ENCODE measurements around the gene CAMK2B. TPM values are rescaled to one million over a fixed set of nuclear protein-coding genes. Genes with fewer than 3 reads are reported as not detected.

CAMK2B gene
- total and polyA plus RNA-seq, 2 of the 13 experiments (the other 11 are each of a cell fraction or from before 2014, with no cell fraction given) = 0.27 to 0.48 TPM

- TF ChIP-seq ZNF646 (CRISPR knock-in tag; IDR thresholded peaks at IDR 0.05) (no peak), ZSCAN20 (CRISPR knock-in tag; IDR thresholded peaks at IDR 0.05; ENCODE audit: borderline replicate concordance) (0 out of 2 replicates have a peak, but pooled peaks have one; percentile 59), ZNF674 (CRISPR knock-in tag; IDR thresholded peaks at IDR 0.05; ENCODE audit: low read depth) (no peak), ZIK1 (CRISPR knock-in tag; IDR thresholded peaks at IDR 0.05; ENCODE audit: borderline replicate concordance, low read depth) (peak; percentile 93), ZFP36L1 (CRISPR knock-in tag; IDR thresholded peaks at IDR 0.05) (0 out of 2 replicates have a peak, but pooled peaks have one; percentile 52), ZNF574 (CRISPR knock-in tag; IDR thresholded peaks at IDR 0.05) (peak; percentile 85), ESRRA (CRISPR knock-in tag; IDR thresholded peaks at IDR 0.05; ENCODE audit: low read depth) (peak; percentile 46; the same call in 1 of the 2 replicates), MAFK (conservative IDR thresholded peaks at IDR 0.05 in 1 of 2, IDR thresholded peaks at IDR 0.05 in 1 of 2; ENCODE audit: low read length in 2 of 2) (no peak), KLF11 (CRISPR knock-in tag; IDR thresholded peaks at IDR 0.05) (no peak), ZNF772 (CRISPR knock-in tag; IDR thresholded peaks at IDR 0.05) (peak; percentile 94), ZNF761 (CRISPR knock-in tag; conservative IDR thresholded peaks at IDR 0.05) (peak; percentile 91; the same call in 1 of the 2 replicates), SMC3 (IDR thresholded peaks at IDR 0.05; ENCODE audit: low read length) (no peak), YEATS4 (CRISPR knock-in tag; IDR thresholded peaks at IDR 0.05; ENCODE audit: borderline replicate concordance) (peak; percentile 38; the same call in 1 of the 2 replicates), ZNF136 (CRISPR knock-in tag; IDR thresholded peaks at IDR 0.05; ENCODE audit: low read depth) (0 out of 2 replicates have a peak, but pooled peaks have one; percentile 49), ZNF292 (CRISPR knock-in tag; IDR thresholded peaks at IDR 0.05; ENCODE audit: borderline replicate concordance, low read depth) (0 out of 2 replicates have a peak, but pooled peaks have one; percentile 68), SP4 (CRISPR knock-in tag; IDR thresholded peaks at IDR 0.05) (peak; percentile 39; the same call in 1 of the 2 replicates), ZBTB49 (CRISPR knock-in tag; IDR thresholded peaks at IDR 0.05; ENCODE audit: borderline replicate concordance) (no peak), RFX1 (IDR thresholded peaks at IDR 0.05) (no peak)
These were observed 104.1 kb downstream of the CAMK2B start (continued) for GRCh38 chr7:44221231-44221791.
